Loucy (cell line): Measurements from ENCODE around the gene NELL2.

Experiments used
- H2AFZ ChIP-seq: fragments of 200-600 bp; sonication (generic); 2 replicates; pipeline ENCODE4 v1.6.0; 2016; ENCODE audit warnings: antibody characterized with exemption, mild to moderate bottlenecking, low read length, moderate library complexity
- H3F3A ChIP-seq: fragments of 200-600 bp; 2 replicates; pipeline ENCODE4 v1.6.0; 2016; ENCODE audit warnings: antibody characterized with exemption, low read depth, mild to moderate bottlenecking
- H3K27me3 ChIP-seq: fragments of 200-600 bp; sonication (generic); 2 replicates; pipeline ENCODE4 v1.6.1; 2014; ENCODE audit warnings: low read length, mild to moderate bottlenecking; ENCODE audit not compliant: insufficient read depth, poor library complexity, severe bottlenecking
- H3K36me3 ChIP-seq: fragments of 200-600 bp; sonication (generic); 2 replicates; pipeline ENCODE4 v1.6.1; 2016; ENCODE audit warnings: low read length; ENCODE audit not compliant: insufficient read depth
- H3K4me1 ChIP-seq: fragments of 200-600 bp; sonication (generic); 2 replicates; pipeline ENCODE4 v1.5.1; 2014; ENCODE audit warnings: low read length, mild to moderate bottlenecking; ENCODE audit not compliant: insufficient read depth, poor library complexity, severe bottlenecking
- H3K4me2 ChIP-seq: fragments of 200-600 bp; sonication (generic); 2 replicates; pipeline ENCODE4 v1.6.0; 2014; ENCODE audit warnings: antibody characterized with exemption, low read length, low read depth, mild to moderate bottlenecking; ENCODE audit not compliant: poor library complexity, severe bottlenecking
- H3K4me3 ChIP-seq: fragments of 200-600 bp; sonication (generic); 2 replicates; pipeline ENCODE4 v1.5.1; 2014; ENCODE audit warnings: low read length, mild to moderate bottlenecking, mixed read lengths; ENCODE audit not compliant: poor library complexity, severe bottlenecking
- H3K79me2 ChIP-seq: fragments of 200-600 bp; sonication (generic); 2 replicates; pipeline ENCODE4 v1.6.1; 2014; ENCODE audit warnings: low read length; ENCODE audit not compliant: insufficient read depth
- H3K9ac ChIP-seq: fragments of 200-600 bp; sonication (generic); 2 replicates; pipeline ENCODE4 v1.6.0; 2014; ENCODE audit warnings: mild to moderate bottlenecking, low read depth, low read length, moderate library complexity; ENCODE audit not compliant: poor library complexity, severe bottlenecking
- H3K9me2 ChIP-seq: fragments of 200-600 bp; sonication (generic); replicated peaks from 2 replicates; pipeline ENCODE4 v1.6.1; 2016; ENCODE audit warnings: low read depth, low read length, mixed read lengths
- H3K9me3 ChIP-seq: fragments of 200-600 bp; sonication (generic); 2 replicates; pipeline ENCODE4 v1.6.1; 2014; ENCODE audit warnings: mild to moderate bottlenecking, antibody characterized with exemption, low read length, low read depth; ENCODE audit not compliant: insufficient read depth
- H4K20me1 ChIP-seq: fragments of 200-600 bp; sonication (generic); 2 replicates; pipeline ENCODE4 v1.6.0; 2014; ENCODE audit warnings: antibody characterized with exemption, low read length, mild to moderate bottlenecking; ENCODE audit not compliant: insufficient read depth, poor library complexity, severe bottlenecking
- EZH2phosphoT487 ChIP-seq: fragments of 200-600 bp; IDR thresholded peaks from 2 replicates; pipeline ENCODE4 v1.6.1; 2018; ENCODE audit warnings: antibody characterized with exemption, mild to moderate bottlenecking, moderate library complexity, borderline replicate concordance
- TF ChIP-seq, protein P1 (sequence below): fragments of 200-600 bp; sonication (generic); conservative IDR thresholded peaks from 2 replicates; pipeline ENCODE4 v1.5.1; 2014; ENCODE audit warnings: mild to moderate bottlenecking, antibody characterized with exemption, low read length

The NELL2 gene

DNA sequence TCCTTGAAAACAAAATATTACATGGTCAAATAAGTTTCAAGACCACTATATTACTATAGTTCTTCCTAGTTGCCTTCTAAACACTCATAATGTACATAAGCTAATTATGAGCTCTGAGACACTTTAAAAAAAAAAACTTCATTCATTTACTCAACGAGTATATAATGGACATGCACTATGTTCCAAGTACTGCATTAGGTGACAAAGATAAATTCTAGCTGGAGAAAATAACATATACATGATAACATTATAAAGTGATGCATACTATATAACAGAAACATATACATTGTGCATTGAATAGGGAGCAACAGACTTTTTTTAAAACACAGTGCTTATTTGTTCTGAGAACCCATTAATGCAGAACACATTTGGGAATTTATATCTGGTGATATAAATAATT is 202.3 kb downstream of the NELL2 start:
- Histone ChIP-seq H3F3A (no peaks in the 10 kb centered on the region), H3K9me3 (no peaks in the 10 kb centered on the region)
- TF ChIP-seq, protein P1, sequence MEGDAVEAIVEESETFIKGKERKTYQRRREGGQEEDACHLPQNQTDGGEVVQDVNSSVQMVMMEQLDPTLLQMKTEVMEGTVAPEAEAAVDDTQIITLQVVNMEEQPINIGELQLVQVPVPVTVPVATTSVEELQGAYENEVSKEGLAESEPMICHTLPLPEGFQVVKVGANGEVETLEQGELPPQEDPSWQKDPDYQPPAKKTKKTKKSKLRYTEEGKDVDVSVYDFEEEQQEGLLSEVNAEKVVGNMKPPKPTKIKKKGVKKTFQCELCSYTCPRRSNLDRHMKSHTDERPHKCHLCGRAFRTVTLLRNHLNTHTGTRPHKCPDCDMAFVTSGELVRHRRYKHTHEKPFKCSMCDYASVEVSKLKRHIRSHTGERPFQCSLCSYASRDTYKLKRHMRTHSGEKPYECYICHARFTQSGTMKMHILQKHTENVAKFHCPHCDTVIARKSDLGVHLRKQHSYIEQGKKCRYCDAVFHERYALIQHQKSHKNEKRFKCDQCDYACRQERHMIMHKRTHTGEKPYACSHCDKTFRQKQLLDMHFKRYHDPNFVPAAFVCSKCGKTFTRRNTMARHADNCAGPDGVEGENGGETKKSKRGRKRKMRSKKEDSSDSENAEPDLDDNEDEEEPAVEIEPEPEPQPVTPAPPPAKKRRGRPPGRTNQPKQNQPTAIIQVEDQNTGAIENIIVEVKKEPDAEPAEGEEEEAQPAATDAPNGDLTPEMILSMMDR = no peak
- TF ChIP-seq EZH2phosphoT487 = no peak

DNA sequence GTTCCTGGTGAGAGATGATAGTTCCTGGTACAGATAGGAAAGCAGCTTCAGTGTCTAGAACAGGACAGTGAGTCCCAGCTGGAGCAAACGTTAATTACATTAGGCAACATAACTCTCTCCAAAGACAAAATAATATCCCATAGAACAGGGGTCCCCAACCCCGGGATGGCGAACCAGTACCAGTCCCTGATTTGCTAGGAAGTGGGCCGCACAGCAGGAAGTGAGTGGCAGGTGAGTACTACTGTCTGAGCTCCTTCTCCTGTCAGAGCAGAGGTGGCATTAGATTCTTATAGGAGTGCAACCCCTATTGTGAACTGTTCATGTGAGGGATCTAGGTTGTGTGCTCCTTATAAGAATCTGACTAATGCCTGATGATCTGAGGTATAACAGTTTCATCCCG is 204.1 kb downstream of the NELL2 start:
- no peak overlapping the region for H2AFZ ChIP-seq
- H3K9me2 ChIP-seq = no peaks in the 10 kb centered on the region
- no peak overlapping the region for H3K9ac ChIP-seq
- no peaks in the 10 kb centered on the region for H3K27me3 ChIP-seq
- H3K4me1 ChIP-seq = peaks cover 3% of the 10 kb centered on the region
- no peak overlapping the region for H3K4me3 ChIP-seq
- H4K20me1 ChIP-seq = no peaks in the 10 kb centered on the region
- H3F3A ChIP-seq = no peaks in the 10 kb centered on the region
- no peaks in the 10 kb centered on the region for H3K36me3 ChIP-seq
- no peaks in the 10 kb centered on the region for H3K9me3 ChIP-seq
- TF ChIP-seq EZH2phosphoT487 = no peak
- no peak overlapping the region for H3K4me2 ChIP-seq
- no peaks in the 10 kb centered on the region for H3K79me2 ChIP-seq

More for the DNA sequence above, 202.3 kb downstream of the NELL2 start:
- no peaks in the 10 kb centered on the region for H4K20me1 ChIP-seq
- no peaks in the 10 kb centered on the region for H3K27me3 ChIP-seq
- no peaks in the 10 kb centered on the region for H3K9me2 ChIP-seq
- H3K4me2 ChIP-seq = no peak overlapping the region
- no peak overlapping the region for H3K4me3 ChIP-seq
- H3K4me1 ChIP-seq = peaks cover 3% of the 10 kb centered on the region
- no peaks in the 10 kb centered on the region for H3K36me3 ChIP-seq
- H3K79me2 ChIP-seq = no peaks in the 10 kb centered on the region
- H2AFZ ChIP-seq = no peak overlapping the region
- no peak overlapping the region for H3K9ac ChIP-seq

DNA sequence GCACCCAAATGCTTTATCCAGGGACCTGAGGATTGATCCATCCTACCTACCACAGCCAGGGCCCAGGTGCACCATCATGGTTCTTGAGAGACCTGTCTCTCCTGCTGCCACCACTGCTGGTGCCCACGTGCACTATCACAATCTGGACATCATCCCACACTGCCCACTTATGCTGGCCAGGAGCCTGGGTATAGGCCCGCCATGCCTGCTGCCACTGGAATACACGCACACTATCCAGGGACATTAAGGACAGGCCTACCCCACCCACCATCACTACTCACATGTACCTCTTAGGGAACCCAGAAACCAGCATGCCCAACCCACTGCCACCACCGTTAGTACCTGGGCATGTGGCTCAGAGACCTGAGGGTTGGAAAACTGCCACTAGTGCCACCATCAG is 207.7 kb downstream of the NELL2 start:
- Histone ChIP-seq H3F3A (no peaks in the 10 kb centered on the region), H3K9ac (no peak overlapping the region), H2AFZ (no peak overlapping the region), H3K4me2 (no peak overlapping the region), H3K27me3 (no peaks in the 10 kb centered on the region), H3K9me3 (no peaks in the 10 kb centered on the region), H3K9me2 (no peaks in the 10 kb centered on the region), H3K79me2 (no peaks in the 10 kb centered on the region), H3K36me3 (no peaks in the 10 kb centered on the region), H3K4me3 (no peak overlapping the region), H3K4me1 (no peaks in the 10 kb centered on the region), H4K20me1 (no peaks in the 10 kb centered on the region)
- no peak for TF ChIP-seq EZH2phosphoT487
- TF ChIP-seq, protein P1 = no peak

DNA sequence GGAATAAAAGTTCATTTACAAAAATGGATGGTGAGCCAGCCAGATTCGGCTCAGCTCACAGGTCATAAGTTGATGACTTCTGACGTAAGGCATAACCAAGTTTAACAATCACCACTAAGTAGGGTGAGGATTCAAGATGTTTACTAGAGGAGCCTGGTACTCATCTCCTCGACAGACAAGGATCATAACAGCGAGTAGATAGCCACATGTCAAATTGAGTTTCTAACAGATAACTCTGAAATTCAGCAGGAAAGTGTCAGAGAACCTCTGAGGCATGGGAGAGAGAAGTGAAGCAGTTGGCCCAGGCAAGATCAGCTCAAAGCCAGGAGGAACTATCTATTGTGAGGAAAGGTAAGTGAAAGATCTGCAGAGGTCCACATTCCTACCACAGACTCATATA is 208.7 kb downstream of the NELL2 start:
- Histone ChIP-seq H4K20me1 (no peaks in the 10 kb centered on the region), H3K79me2 (no peaks in the 10 kb centered on the region), H3K27me3 (no peaks in the 10 kb centered on the region), H3K9ac (no peak overlapping the region), H2AFZ (no peak overlapping the region), H3K4me3 (no peak overlapping the region), H3F3A (no peaks in the 10 kb centered on the region), H3K9me3 (no peaks in the 10 kb centered on the region), H3K9me2 (no peaks in the 10 kb centered on the region), H3K4me1 (no peaks in the 10 kb centered on the region), H3K36me3 (no peaks in the 10 kb centered on the region), H3K4me2 (no peak overlapping the region)
- no peak for TF ChIP-seq EZH2phosphoT487
- TF ChIP-seq, protein P1 = no peak
